Mammary epithelial cell (primary cell): ENCODE data around the gene BCO2.

Experiments
- CTCF ChIP-seq, 2 donors: IDR thresholded peaks in 1 of 2; conservative IDR thresholded peaks in 1 of 2; 2 replicates each; pipeline ENCODE4 v1.5.1; 2011 to 2012; ENCODE audit warnings: inconsistent platforms in 2 of 2, low read length in 2 of 2, mild to moderate bottlenecking in 2 of 2, control low read depth in 1 of 2, low read depth in 1 of 2; ENCODE audit not compliant: insufficient read depth in 1 of 2; ENCODE audit errors: extremely low read depth in 1 of 2
- EZH2 ChIP-seq: IDR thresholded peaks from 2 replicates; pipeline ENCODE4 v1.6.1; 2012; ENCODE audit warnings: low read length, inconsistent platforms, borderline replicate concordance

GRCh38 chr11:112229159-112229558, 53.8 kb downstream of the BCO2 start:
- no peak for TF ChIP-seq EZH2
- no peak for TF ChIP-seq CTCF (conservative IDR thresholded peaks at IDR 0.05 in 1 of 2, IDR thresholded peaks at IDR 0.05 in 1 of 2; ENCODE audit: extremely low read depth in 1 of 2, insufficient read depth in 1 of 2, low read depth in 1 of 2, low read length in 2 of 2)
